NCI-H748 (cell line): Measurements from ENCODE around the gene HMCN2.
"Not testable (repeated sequence)": the region's sequence is repeated elsewhere in the genome, so short reads cannot be mapped to it uniquely, and the experiment has no call there.

ENCODE experiments used
- DNase-seq: peaks from one replicate; lab custom pipeline; 2025; ENCODE audit not compliant: unreplicated experiment; lab: John Stamatoyannopoulos, UW

Gene HMCN2

DNA sequence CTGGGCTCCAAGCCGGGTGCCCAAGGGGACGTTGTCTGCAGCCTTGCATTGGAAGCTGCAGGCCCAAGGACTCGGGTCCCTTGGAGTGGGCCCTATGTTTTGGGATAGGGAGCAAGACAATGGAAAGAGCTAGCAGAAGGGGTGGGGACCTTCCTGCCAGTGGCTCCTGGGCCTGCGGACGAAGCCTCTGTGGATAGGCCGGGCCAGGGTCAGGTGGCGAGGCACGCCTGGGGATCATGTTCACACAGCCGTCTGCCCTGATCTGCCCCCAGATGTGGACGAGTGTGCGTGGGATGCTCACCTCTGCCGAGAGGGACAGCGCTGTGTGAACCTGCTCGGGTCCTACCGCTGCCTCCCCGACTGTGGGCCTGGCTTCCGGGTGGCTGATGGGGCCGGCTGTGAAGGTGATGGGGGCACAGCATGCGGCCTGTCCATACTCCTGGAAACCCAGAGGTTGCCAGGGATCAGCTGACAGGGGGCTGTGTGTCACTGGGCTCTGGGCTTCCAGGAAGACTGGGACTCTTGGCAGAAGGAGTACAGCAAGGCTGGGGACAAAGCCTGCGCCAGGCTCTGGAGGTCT, 162.6 kb downstream of the HMCN2 start:
- DNase-seq: no peak

DNA sequence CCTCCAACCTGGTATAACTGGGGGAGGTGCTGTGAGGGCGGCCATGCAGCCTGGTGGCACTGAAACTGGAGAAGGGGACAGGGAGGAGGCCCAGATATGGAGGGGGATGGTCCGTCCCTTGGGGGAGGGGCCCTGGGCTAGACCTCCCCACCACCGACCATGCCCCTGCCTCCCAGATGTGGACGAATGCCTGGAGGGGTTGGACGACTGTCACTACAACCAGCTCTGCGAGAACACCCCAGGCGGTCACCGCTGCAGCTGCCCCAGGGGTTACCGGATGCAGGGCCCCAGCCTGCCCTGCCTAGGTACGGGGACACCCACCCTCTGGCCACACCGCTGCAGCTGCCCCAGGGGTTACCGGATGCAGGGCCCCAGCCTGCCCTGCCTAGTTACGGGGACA, 163.8 kb downstream of the HMCN2 start:
- no peak for DNase-seq

DNA sequence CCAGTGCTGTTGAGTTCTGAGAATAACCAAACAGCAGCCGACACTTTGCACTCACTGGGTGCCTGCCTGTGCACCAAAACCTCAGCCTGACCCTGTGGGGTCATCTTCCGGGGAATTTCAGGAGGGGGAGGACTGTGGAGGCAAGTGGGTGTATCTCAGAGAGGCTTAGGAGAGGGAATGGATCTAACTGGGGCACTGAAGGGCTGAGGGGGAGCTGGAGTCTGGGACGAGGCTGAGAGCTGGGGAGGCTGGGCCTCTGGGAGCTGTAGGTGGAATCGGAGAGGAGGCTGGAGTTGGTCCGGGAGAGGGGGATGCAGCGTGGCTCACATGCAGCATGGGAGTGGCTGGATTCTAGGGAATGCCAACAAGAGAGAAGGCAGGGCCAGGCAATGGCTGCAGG, 164.3 kb downstream of the HMCN2 start:
- no peak for DNase-seq

DNA sequence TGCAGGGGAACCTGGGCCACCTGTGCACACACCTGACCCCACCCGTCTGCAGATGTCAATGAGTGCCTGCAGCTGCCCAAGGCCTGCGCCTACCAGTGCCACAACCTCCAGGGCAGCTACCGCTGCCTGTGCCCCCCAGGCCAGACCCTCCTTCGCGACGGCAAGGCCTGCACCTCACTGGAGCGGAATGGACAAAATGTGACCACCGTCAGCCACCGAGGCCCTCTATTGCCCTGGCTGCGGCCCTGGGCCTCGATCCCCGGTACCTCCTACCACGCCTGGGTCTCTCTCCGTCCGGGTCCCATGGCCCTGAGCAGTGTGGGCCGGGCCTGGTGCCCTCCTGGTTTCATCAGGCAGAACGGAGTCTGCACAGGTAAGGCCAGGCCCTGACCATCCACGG, 164.7 kb downstream of the HMCN2 start:
- DNase-seq: peak; percentile 30

DNA sequence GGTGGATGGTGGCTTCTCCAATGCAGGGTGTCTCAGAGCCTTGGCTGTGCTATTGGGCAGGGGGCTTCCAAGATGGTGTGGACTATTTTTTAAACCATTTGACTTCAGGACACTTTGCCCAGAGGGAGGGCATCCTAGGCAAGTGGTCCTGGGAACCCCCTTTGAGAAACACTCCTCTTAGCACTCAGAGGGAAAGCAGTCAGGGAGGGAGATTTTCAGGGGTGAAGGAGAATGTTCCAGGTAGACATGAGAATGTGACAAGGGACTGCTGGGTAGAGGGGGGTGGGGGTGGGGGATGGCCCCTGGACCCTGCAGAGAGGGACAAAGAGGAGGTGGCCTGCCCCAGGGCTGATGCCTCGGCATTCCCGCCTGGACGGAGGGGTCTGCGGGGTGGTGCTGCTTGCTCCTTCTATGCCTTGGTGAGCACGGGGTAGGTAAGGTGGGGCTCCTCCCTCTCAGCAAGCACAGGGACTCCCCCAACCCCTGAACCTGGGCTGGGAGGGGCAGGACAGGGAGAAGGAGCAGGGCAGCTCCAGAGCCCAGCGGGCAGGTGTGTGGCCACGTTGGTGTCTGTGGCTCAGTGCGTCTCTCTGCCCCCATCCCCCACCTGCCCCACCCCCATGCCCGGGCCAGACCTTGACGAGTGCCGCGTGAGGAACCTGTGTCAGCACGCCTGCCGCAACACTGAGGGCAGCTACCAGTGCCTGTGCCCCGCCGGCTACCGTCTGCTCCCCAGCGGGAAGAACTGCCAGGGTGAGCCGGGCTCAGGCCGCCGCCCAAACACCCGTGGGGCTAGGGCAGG, 165.4 kb downstream of the HMCN2 start:
- no peak for DNase-seq

DNA sequence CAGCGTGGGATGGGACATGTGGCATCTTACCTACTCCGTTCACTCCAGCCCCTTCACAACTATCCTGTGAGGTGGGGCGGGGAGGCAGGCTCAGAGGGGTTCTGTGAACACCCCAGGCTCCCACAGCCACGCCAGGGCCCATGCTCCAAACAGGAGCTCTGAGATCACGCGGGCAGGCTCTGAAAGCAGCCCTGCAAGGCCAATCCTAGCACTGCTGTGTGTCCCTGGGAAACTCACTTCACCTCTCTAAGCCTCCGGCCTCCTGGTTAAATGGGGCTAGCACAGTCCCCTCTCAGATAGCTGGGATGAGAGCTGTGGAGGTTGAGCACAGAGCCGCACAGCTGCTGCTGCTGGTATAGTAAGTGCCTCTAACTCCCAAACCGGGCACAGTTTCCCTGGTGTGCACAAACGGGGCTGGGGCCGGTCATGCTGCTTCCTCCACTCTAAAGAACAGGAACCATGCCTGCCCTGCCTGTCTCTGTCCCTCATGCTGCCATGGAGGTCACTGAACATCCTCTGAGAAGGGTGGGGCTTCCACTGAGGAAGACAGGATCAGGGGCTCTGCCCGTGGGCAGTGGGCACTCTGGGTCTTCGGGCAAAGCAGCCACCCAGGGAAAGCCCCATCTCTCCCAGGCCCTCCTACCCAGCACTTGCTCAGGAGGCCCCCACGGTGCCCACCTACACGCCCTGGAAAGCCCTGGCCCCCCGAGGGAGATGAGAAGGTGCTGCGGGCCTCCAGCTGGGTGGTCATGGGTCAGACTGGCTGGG, 166.2 kb downstream of the HMCN2 start:
- no peak for DNase-seq

DNA sequence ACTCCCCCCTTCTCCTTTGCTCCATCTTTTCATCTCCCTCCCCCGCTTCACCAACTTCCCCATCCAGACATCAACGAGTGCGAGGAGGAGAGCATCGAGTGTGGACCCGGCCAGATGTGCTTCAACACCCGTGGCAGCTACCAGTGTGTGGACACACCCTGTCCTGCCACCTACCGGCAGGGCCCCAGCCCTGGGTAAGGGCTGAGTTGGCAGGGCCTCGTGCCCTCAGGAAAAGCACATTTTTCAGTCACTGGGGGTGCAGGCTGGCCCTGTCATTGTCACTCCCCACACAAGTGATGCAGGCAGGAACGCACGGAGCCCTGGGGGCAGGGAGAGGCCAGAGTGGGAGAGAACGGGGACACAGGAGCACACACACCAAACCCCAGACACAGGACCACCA, 166.8 kb downstream of the HMCN2 start:
- no peak for DNase-seq

DNA sequence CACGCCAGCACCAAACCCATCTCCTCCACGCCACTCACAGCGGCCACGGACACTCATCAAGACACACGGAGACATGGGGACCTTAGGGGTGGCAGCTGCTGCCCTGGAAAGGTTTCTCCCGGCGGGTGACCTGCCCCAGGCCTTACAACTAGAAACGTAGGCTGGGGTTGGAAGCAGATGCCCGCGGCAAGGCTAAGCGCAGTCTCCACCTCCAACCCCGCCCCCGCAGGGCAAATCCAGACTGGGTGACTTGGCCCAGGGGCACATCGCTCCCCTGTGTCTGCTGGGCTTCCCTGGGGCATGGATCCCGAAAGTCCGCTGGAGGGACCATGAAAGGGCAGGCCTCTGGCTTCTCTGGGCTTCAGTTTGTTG, 167.2 kb downstream of the HMCN2 start:
- no peak for DNase-seq

DNA sequence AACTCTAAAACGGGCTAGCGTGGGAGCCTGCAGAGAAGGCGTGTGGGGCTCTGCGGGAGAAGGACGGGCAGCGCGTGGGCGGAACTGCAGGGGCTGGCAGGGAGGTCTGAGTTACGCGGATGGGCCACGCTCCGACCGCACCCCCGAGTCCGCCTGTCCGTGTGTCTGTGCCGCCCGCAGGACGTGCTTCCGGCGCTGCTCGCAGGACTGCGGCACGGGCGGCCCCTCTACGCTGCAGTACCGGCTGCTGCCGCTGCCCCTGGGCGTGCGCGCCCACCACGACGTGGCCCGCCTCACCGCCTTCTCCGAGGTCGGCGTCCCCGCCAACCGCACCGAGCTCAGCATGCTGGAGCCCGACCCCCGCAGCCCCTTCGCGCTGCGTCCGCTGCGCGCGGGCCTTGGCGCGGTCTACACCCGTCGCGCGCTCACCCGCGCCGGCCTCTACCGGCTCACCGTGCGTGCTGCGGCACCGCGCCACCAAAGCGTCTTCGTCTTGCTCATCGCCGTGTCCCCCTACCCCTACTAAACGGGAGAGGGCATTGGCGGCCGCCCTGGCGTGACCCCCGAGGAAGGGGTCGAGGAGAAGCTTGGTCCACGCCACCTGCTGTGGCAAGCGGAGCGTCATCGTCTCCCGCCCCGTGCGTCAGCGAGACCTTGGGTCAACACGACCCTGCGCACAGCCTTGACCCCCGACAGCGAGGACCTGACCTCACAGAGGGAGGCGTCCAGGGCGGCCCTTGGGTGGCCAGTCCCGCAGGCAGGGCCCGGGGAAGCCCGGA, 167.8 kb downstream of the HMCN2 start:
- DNase-seq: peak; percentile 77

DNA sequence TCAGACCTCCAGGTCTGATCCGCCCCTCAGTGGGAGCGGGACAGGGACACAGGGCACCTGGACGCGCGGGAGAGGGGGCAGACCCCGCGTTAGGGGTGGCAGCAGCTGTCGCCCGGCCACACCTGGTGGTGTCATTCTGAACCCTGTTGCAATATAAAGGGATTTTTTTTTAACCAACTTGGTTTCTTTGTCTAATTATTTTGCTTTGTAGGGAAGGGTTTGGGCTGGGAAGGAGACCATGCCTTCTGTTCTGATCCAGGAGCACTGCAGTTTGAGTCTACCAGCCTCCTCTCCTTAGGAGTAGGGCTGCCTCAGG, 168.3 kb downstream of the HMCN2 start:
- no peak for DNase-seq

DNA sequence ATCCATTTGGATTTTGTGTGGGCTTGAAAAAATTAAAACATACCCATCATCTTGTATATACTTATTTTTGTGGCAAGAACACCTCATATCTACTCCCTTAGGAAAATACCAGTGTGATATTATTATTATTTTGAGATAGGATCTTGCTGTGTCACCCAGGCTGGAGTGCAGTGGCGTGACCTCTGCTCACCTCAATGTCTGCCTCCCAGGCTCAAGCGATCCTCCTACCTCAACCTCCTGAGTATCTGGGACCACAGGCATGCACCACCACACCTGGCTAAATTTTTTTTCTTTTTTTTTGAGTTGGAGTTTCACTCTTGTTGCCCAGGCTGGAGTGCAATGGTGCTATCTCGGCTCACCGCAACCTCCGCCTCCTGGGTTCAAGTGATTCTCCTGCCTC, 169.1 kb downstream of the HMCN2 start:
- DNase-seq: not testable (repeated sequence)

DNA sequence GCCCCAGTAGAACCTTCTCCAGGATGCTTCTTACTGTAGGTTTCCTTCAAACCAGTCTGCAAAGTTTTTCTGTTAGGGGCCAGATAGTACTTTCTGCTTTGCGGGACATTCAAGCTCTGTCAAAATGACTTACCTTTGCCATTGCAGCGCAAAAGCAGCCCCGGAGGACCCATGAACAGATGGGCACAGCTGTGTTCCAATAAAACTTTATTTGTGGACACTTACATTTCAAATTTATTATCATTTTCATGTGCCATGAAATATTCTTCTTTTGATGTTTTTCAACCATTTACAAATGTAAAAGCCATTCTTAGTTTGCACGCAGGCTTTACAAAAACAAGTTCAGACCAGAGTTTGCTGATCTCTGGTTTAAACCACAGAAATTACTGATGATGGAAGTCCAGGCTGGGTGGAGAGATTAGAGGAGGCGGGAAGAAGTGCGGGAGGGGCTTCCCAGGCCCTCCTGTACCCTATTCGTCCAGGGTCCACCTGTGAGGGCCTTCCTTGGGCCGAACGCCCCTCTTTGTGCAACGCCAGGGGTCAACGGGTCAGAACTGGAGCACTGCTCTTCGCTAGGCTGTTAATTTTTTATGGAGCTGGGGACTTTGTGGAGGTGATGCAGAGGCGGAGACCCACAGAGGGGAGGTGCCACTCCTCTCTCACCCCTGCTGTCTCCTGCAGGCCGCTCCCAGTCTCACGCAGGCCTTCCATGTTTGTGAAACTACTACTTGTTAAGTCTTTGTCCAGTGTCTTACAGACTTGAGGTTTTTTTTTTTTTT, 171.6 kb downstream of the HMCN2 start:
- no peak for DNase-seq

DNA sequence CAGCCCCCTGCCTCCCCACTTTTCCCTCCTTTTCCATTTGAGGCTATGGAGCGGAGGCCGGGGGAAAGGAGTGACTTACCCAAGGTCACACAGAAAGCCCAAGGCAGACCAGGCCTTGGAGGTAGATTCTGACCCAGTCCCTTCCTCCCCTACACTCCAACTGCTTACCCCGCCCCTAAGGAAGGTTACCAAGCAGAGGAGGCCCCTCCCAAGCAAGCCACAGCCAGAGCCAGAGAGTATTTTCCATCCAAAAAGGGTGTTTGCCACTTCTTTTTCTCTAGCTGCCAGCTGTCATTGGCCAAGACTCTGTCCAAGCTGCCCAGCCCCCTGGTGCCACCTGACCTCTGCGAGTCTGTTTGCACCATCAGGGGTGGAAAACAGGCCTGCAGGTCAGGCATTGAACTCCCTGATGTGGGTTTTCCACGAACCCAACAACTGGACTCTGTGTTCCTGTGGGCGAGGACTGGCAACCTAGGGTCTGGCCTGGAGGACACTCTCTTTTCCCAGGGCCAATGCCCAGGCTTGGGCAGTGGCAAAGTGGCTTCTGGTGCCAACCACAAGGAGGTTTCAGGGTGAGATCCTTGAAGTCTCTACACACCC, 172.9 kb downstream of the HMCN2 start:
- no peak for DNase-seq

DNA sequence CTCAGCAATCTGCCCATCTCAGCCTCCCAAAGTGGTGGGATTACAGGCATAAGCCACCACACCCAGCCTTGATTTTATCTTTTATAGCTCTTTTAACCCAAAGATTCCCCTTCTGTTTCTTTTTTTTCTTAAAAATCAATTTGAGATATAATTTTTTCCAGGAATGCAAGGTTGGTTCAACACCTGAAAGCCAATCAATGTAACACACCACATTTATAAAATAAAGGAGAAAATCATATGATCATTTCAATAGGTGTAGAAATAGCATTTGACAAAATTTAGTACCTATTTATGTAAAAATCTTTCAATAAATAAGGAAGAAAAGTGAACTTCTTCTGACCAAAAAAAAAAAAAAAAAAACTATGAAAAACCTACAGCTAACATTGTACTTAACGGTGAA, 175.5 kb downstream of the HMCN2 start:
- no peak for DNase-seq

DNA sequence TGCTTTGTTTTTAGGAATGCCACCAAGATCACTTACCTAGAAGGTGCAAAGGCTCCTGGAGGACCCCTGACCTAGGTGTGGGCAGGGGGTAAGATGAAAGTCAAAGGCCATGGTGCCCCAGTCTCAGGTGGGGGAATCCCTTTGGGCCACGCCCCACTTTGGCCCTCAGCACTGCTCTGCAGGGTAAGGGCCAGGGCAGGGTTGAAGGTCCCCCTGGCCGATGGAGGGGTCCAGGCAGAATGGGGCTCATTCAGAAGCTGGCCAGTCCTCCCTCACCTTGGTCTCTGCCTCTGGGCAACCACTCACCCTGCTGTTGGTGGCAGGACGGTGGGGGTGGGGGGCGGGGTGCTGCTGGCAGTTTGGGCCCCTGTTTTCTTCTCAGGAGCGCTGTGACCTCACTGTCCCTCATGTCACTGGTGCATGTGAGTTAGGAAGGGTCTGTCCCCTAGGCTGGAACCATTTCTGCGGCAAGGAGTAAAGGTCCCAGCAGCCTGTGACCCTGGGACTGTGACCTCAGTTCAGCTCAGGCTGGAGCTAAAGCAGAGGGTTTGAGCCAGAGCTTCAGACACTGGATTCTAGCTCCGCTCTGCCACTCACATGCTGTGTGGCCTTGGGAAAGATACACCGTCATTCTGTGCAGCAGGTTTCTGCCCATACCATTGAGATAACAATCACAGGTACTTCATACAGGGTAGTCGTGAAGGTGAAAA, 177.3 kb downstream of the HMCN2 start:
- DNase-seq: no peak

DNA sequence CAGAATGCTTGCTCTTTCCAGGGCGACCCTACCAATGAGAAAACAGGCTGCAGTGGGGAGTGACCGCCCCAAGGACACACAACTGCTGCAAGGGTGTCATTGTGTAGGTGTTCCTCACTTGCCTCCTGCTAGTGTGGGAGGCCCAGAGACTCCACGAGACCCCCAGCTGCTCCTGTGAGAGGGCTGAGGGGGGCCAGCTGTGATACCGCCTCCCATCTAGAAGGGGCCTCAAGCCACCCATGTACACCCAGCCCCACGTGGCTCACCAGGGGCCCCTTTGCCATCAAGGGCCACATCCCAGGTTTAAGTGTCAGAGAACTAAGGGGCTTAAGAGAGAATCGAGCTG, 177.9 kb downstream of the HMCN2 start:
- no peak for DNase-seq

DNA sequence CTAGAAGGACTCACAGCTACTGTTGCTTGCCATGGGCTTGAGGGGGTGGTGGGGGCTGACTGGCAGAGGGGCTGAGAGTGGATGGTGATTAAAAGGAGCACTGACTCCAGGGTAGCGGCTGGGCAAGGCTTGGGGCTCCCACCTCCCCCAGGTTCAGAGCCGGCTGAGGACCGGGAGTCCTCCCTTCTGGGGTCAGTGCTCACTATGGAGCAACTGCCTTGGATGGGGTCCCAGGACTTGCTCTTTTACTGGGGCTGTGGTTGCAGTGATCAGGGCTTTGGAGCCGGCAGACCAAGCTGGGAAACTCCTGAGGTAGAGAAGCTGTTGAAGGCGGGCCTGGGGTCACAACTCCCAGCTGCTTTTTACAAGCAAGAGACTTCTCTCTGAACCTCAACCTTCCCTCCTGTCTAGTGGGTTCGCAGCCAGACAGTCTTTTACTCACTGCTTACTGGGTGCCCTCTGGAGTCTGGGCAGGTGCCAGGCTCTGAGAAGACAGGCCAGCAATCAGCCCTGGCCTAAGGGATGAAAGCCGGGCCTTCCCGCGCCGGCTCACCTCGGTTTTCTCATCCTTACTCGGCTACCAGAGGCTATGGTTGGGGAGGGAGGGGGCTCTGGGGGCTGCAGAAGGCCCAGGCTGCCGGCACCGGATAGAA, 178.4 kb downstream of the HMCN2 start:
- no peak for DNase-seq

DNA sequence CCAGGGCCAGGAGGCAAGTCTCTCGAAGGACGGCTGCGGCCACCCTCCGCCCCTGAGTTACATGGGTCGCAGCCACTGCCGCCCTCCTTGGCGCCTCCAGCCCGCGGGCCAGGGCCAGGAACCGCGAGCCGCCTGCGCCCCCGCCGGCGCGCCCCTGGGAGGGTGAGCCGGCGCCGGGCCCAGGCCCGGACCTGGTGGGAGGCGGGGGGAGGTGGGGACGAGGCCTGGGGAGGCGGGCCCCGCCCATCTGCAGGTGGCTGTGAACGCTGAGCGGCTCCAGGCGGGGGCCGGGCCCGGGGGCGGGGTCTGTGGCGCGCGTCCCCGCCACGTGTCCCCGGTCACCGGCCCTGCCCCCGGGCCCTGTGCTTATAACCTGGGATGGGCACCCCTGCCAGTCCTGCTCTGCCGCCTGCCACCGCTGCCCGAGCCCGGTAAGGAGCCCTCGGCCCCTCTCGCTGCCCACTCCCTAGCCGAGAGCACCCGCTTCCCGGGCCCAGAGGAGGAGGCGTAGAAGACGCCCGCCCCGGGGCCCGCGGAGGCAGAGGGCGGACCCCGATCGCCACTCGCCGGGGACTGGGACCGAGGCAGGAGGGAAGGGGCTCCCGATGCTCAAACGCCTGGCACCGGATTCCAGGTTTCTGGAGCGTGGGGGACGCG, 179.1 kb downstream of the HMCN2 start, which contains the start of gene ASS1:
TSS of gene ASS1 (plus strand) at position 397 of the 657 bp plus-strand sequence. CDS start 7,268 bp downstream, outside the sequence.
- DNase-seq: peak; percentile 85
